Measurements from ENCODE around the gene PAQR5. TPM values are rescaled to one million over a fixed set of nuclear protein-coding genes. Genes with fewer than 3 reads are reported as not detected.
A peak's percentile ranks its signal among the peaks of the same experiment; 100 is the strongest.

PAQR5 gene, protein sequence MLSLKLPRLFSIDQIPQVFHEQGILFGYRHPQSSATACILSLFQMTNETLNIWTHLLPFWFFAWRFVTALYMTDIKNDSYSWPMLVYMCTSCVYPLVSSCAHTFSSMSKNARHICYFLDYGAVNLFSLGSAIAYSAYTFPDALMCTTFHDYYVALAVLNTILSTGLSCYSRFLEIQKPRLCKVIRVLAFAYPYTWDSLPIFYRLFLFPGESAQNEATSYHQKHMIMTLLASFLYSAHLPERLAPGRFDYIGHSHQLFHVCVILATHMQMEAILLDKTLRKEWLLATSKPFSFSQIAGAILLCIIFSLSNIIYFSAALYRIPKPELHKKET
- total RNA-seq: under 1 TPM in 1 of 2 experiments, not detected in 1; 0.14 TPM

- no peaks in the 10 kb centered on the region for H3K36me3 Mint-ChIP-seq (ENCODE audit: low read depth)
- H3K9me3 Mint-ChIP-seq: no peaks in the 10 kb centered on the region
- no peak within 1 kb of the TSS for H3K27ac Mint-ChIP-seq
- DNase-seq: peak; percentile 11
- peak within 1 kb of the TSS; percentile 26 for H3K4me3 Mint-ChIP-seq
- CTCF ChIA-PET: interaction anchor here (1.0 kb wide), 1 partner anchor 96 kb away, joined by 6 read pairs; no protein-coding TSS in a partner anchor
- intact Hi-C loops (cut with micrococcal nuclease): no loop called here
- peaks cover 3% of the 10 kb centered on the region for H3K4me1 Mint-ChIP-seq (ENCODE audit: low read depth)
- peak; percentile 42 for ATAC-seq
- TF ChIP-seq, protein P1, sequence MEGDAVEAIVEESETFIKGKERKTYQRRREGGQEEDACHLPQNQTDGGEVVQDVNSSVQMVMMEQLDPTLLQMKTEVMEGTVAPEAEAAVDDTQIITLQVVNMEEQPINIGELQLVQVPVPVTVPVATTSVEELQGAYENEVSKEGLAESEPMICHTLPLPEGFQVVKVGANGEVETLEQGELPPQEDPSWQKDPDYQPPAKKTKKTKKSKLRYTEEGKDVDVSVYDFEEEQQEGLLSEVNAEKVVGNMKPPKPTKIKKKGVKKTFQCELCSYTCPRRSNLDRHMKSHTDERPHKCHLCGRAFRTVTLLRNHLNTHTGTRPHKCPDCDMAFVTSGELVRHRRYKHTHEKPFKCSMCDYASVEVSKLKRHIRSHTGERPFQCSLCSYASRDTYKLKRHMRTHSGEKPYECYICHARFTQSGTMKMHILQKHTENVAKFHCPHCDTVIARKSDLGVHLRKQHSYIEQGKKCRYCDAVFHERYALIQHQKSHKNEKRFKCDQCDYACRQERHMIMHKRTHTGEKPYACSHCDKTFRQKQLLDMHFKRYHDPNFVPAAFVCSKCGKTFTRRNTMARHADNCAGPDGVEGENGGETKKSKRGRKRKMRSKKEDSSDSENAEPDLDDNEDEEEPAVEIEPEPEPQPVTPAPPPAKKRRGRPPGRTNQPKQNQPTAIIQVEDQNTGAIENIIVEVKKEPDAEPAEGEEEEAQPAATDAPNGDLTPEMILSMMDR (IDR thresholded peaks at IDR 0.05): no peak
- H3K27me3 Mint-ChIP-seq: peaks cover 41% of the 10 kb centered on the region
- POLR2A ChIA-PET: interaction anchor here (0.6 kb wide), 1 partner anchor 526 kb away, joined by 3 read pairs; no protein-coding TSS in a partner anchor
These were observed at the start of gene PAQR5 for GRCh38 chr15:69298697-69299441. PAQR5 (plus strand) TSS chr15:69298912; CDS start chr15:69360081, 61,169 bp downstream.

DNA sequence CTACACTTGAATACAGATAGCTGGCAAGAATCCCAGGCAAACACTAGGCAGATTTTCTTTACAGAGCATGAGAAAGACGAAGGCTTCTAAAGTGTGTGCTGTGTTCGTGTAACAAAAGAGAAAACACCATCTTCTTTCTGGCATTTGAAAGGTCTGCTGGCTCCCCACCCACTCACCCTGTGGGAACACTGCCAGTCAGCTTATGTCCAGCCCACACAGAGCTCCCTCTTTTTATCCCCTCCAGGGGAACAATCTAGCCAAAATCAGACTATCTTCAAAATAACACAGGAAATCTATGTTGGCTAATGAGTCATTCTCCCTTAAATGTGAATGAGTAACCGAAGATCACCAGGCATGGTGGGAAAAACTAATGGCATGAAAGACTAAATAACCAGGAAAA, 45.6 kb upstream of the PAQR5 start:
- H3K36me3 Mint-ChIP-seq (ENCODE audit: low read depth): no peaks in the 10 kb centered on the region
- ChIA-PET POLR2A (no interaction called here), CTCF (interaction anchor here (0.7 to 1.1 kb wide), 2 partner anchors 10 to 194 kb away, joined by 3 to 4 read pairs; no protein-coding TSS in a partner anchor)
- no peaks in the 10 kb centered on the region for H3K4me1 Mint-ChIP-seq (ENCODE audit: low read depth)
- DNase-seq (no peak), ATAC-seq (no peak)
- no peaks in the 10 kb centered on the region for H3K9me3 Mint-ChIP-seq
- no peaks in the 10 kb centered on the region for H3K27me3 Mint-ChIP-seq
- no peak overlapping the region for H3K27ac Mint-ChIP-seq
- intact Hi-C loops (cut with micrococcal nuclease): no loop called here
- TF ChIP-seq, protein P1 (IDR thresholded peaks at IDR 0.05): no peak
- H3K4me3 Mint-ChIP-seq: no peak overlapping the region

GRCh38 chr15:69265347-69265955, 33.3 kb upstream of the PAQR5 start:
- intact Hi-C loops (cut with micrococcal nuclease): loop anchor here (5.0 kb wide), 1 partner anchor 208 kb away; no protein-coding TSS in a partner anchor
- Mint-ChIP-seq H3K4me3 (no peak overlapping the region), H3K36me3 (ENCODE audit: low read depth) (no peaks in the 10 kb centered on the region), H3K4me1 (ENCODE audit: low read depth) (no peaks in the 10 kb centered on the region), H3K27ac (no peak overlapping the region), H3K27me3 (no peaks in the 10 kb centered on the region), H3K9me3 (no peaks in the 10 kb centered on the region)
- ATAC-seq (no peak), DNase-seq (no peak)
- TF ChIP-seq, protein P1 (IDR thresholded peaks at IDR 0.05): peak; percentile 28
- POLR2A ChIA-PET: no interaction called here
- CTCF ChIA-PET: interaction anchor here (0.7 to 2.5 kb wide), 5 partner anchors 9 to 243 kb away, joined by 3 to 10 read pairs (median 3); no protein-coding TSS in a partner anchor

DNA sequence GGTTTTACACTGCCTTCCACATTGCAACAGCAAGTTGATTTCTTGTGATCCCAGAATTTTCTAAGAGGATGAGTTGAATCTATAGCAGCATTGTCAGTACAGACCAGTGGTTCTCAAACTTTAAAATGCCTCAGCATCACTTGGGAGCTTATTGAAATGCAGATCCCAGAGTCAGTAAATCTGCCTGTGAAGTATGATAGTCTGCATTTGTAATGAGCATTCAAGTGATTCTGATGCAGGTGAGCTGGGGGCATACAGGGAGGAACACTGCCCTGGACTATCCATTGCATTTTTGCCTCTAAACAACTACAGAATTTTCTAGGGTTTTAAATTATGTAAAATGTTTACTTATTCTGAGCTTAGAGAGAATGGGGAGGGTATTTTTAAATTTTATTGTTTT, 27.5 kb upstream of the PAQR5 start:
- Mint-ChIP-seq H3K4me3 (no peak overlapping the region), H3K36me3 (ENCODE audit: low read depth) (no peaks in the 10 kb centered on the region), H3K27me3 (no peaks in the 10 kb centered on the region), H3K9me3 (no peaks in the 10 kb centered on the region), H3K4me1 (ENCODE audit: low read depth) (no peaks in the 10 kb centered on the region), H3K27ac (no peak overlapping the region)
- intact Hi-C loops (cut with micrococcal nuclease): no loop called here
- TF ChIP-seq, protein P1 (IDR thresholded peaks at IDR 0.05): no peak
- POLR2A ChIA-PET: no interaction called here
- CTCF ChIA-PET: interaction anchor here (1.2 kb wide), 1 partner anchor 212 kb away, joined by 3 read pairs; no protein-coding TSS in a partner anchor
- ATAC-seq (no peak), DNase-seq (no peak)

Measured in activated CD8-positive, alpha-beta T cell treated with anti-CD3 and anti-CD28 coated beads for 36 hours (primary cell).